IPS DF 6.9 (cell line): ENCODE data around the gene ZNF618.

Source experiments
- DNase-seq: peaks from one replicate; pipeline ENCODE4 v3.0.0-alpha.2; 2013; ENCODE audit warnings: low read depth, low spot score
- H3K27ac ChIP-seq: one replicate; pipeline ENCODE4 v1.5.1; 2013; ENCODE audit warnings: low read length, control low read depth
- H3K27me3 ChIP-seq: 2 replicates; pipeline ENCODE4 v1.6.1; 2013; ENCODE audit warnings: mild to moderate bottlenecking, low read length; ENCODE audit not compliant: control insufficient read depth, insufficient read depth
- H3K36me3 ChIP-seq: 2 replicates; pipeline ENCODE4 v1.6.1; 2013; ENCODE audit warnings: low read length; ENCODE audit not compliant: control insufficient read depth, insufficient read depth
- H3K4me1 ChIP-seq: 2 replicates; pipeline ENCODE4 v1.6.1; 2013; ENCODE audit warnings: low read length; ENCODE audit not compliant: control insufficient read depth, insufficient read depth
- H3K4me3 ChIP-seq: 2 replicates; pipeline ENCODE4 v1.5.1; 2013; ENCODE audit warnings: mild to moderate bottlenecking, low read length
- H3K9me3 ChIP-seq: 2 replicates; pipeline ENCODE4 v1.6.1; 2013; ENCODE audit warnings: low read length, inconsistent platforms; ENCODE audit not compliant: control insufficient read depth, insufficient read depth
- WGBS: extraction: QIAGEN DNeasy Blood & Tissue Kit; methylation state at CpG from one replicate; pipeline ENCODE4 v1.1.7; 2013; ENCODE audit warnings: mixed read lengths, missing lambda C conversion rate; ENCODE audit not compliant: insufficient read length, insufficient coverage; 5-methylcytosine and 5-hydroxymethylcytosine counted together

ZNF618 gene

GRCh38 chr9:114098021-114098935, 222.2 kb downstream of the ZNF618 start:
- Histone ChIP-seq H3K4me3 (peak overlapping the region; percentile 62), H3K4me1 (peaks cover 4% of the 10 kb centered on the region; the same call in 1 of the 2 replicates), H3K36me3 (no peaks in the 10 kb centered on the region), H3K27me3 (peaks cover 6% of the 10 kb centered on the region; the same call in 1 of the 2 replicates), H3K27ac (no peak overlapping the region), H3K9me3 (no peaks in the 10 kb centered on the region; the same call in 1 of the 2 replicates)
- no CpG with 5 or more reads among the region's 77 CpGs for WGBS
- no peak for DNase-seq

GRCh38 chr9:114098936-114099668, 223.0 kb downstream of the ZNF618 start, which contains the start of gene KIF12:
Gene KIF12, minus strand, starts transcription at chr9:114099292. Its CDS starts 16 bp downstream, at chr9:114099276.
- peaks cover 4% of the 10 kb centered on the region; the same call in 1 of the 2 replicates for H3K4me1 ChIP-seq
- H3K9me3 ChIP-seq: no peaks in the 10 kb centered on the region; the same call in 1 of the 2 replicates
- peaks cover 6% of the 10 kb centered on the region; the same call in 1 of the 2 replicates for H3K27me3 ChIP-seq
- H3K27ac ChIP-seq: no peak within 1 kb of the TSS
- H3K4me3 ChIP-seq: peak within 1 kb of the TSS; percentile 62
- DNase-seq: no peak
- WGBS: no CpG with 5 or more reads among the region's 32 CpGs
- H3K36me3 ChIP-seq: no peaks in the 10 kb centered on the region

GRCh38 chr9:114099669-114100270, 223.7 kb downstream of the ZNF618 start:
- H3K4me3 ChIP-seq: no peak overlapping the region
- H3K4me1 ChIP-seq: peaks cover 4% of the 10 kb centered on the region; the same call in 1 of the 2 replicates
- no peak for DNase-seq
- H3K9me3 ChIP-seq: no peaks in the 10 kb centered on the region; the same call in 1 of the 2 replicates
- no CpG with 5 or more reads among the region's 2 CpGs for WGBS
- no peaks in the 10 kb centered on the region for H3K36me3 ChIP-seq
- H3K27ac ChIP-seq: no peak overlapping the region
- peaks cover 6% of the 10 kb centered on the region; the same call in 1 of the 2 replicates for H3K27me3 ChIP-seq

GRCh38 chr9:114100536-114100935, 224.4 kb downstream of the ZNF618 start:
- no peak for DNase-seq
- H3K4me1 ChIP-seq: peaks cover 4% of the 10 kb centered on the region; the same call in 1 of the 2 replicates
- peaks cover 6% of the 10 kb centered on the region; the same call in 1 of the 2 replicates for H3K27me3 ChIP-seq
- H3K36me3 ChIP-seq: no peaks in the 10 kb centered on the region
- H3K4me3 ChIP-seq: no peak overlapping the region
- H3K27ac ChIP-seq: no peak overlapping the region
- no peaks in the 10 kb centered on the region; the same call in 1 of the 2 replicates for H3K9me3 ChIP-seq
- no CpG with 5 or more reads among the region's 1 CpG for WGBS

GRCh38 chr9:114102484-114102883, 226.4 kb downstream of the ZNF618 start:
- Histone ChIP-seq H3K4me3 (no peak overlapping the region), H3K27ac (no peak overlapping the region), H3K36me3 (no peaks in the 10 kb centered on the region), H3K4me1 (peaks cover 4% of the 10 kb centered on the region; the same call in 1 of the 2 replicates), H3K9me3 (no peaks in the 10 kb centered on the region; the same call in 1 of the 2 replicates), H3K27me3 (peaks cover 5% of the 10 kb centered on the region; the same call in 1 of the 2 replicates)
- DNase-seq: no peak

GRCh38 chr9:114105236-114105635, 229.1 kb downstream of the ZNF618 start:
- H3K4me1 ChIP-seq: peaks cover 3% of the 10 kb centered on the region; the same call in 1 of the 2 replicates
- no peaks in the 10 kb centered on the region for H3K27me3 ChIP-seq
- H3K9me3 ChIP-seq: no peaks in the 10 kb centered on the region; the same call in 1 of the 2 replicates
- no CpG with 5 or more reads among the region's 5 CpGs for WGBS
- no peak overlapping the region for H3K27ac ChIP-seq
- DNase-seq: no peak
- no peak overlapping the region for H3K4me3 ChIP-seq
- no peaks in the 10 kb centered on the region for H3K36me3 ChIP-seq
